ENCODE data around the gene SLC7A14. TPM values are rescaled to one million over a fixed set of nuclear protein-coding genes. Genes with fewer than 3 reads are reported as not detected.

Gene SLC7A14
- total RNA-seq, 1 donor from 2014 or later, result not detected

GRCh38 chr3:170563712-170564423 lies 22.0 kb downstream of the SLC7A14 start:
- intact Hi-C loops (cut with DNase I), result no loop called here
- Histone ChIP-seq H3K36me3 (no peaks in the 10 kb centered on the region), H3K27ac (no peak overlapping the region), H3K27me3 (no peaks in the 10 kb centered on the region), H3K9me3 (no peaks in the 10 kb centered on the region), H3K4me1 (no peaks in the 10 kb centered on the region), H3K4me3 (no peak overlapping the region)
- no peak for TF ChIP-seq CTCF (IDR thresholded peaks at IDR 0.05)
- DNase-seq (ENCODE audit: low spot score in 2 of 2), result no peak

- no peak for TF ChIP-seq CTCF (IDR thresholded peaks at IDR 0.05)
- no peak overlapping the region for H3K27ac ChIP-seq
- no peaks in the 10 kb centered on the region for H3K4me1 ChIP-seq
- no peaks in the 10 kb centered on the region for H3K36me3 ChIP-seq
- H3K27me3 ChIP-seq, result no peaks in the 10 kb centered on the region
- no peak overlapping the region for H3K4me3 ChIP-seq
- DNase-seq (ENCODE audit: low spot score in 2 of 2), result no peak
- intact Hi-C loops (cut with DNase I), result no loop called here
- H3K9me3 ChIP-seq, result no peaks in the 10 kb centered on the region
These were observed 23.8 kb downstream of the SLC7A14 start for GRCh38 chr3:170562080-170562479.

- H3K4me3 ChIP-seq, result no peak overlapping the region
- no peak overlapping the region for H3K27ac ChIP-seq
- no peaks in the 10 kb centered on the region for H3K27me3 ChIP-seq
- TF ChIP-seq CTCF (IDR thresholded peaks at IDR 0.05), result no peak
- intact Hi-C loops (cut with DNase I), result no loop called here
- H3K36me3 ChIP-seq, result no peaks in the 10 kb centered on the region
- H3K4me1 ChIP-seq, result no peaks in the 10 kb centered on the region
- DNase-seq (ENCODE audit: low spot score in 2 of 2), result no peak
- no peaks in the 10 kb centered on the region for H3K9me3 ChIP-seq
These were observed 25.0 kb downstream of the SLC7A14 start for GRCh38 chr3:170560717-170561382.

GRCh38 chr3:170560296-170560695 lies 25.6 kb downstream of the SLC7A14 start:
- no peak for TF ChIP-seq CTCF (IDR thresholded peaks at IDR 0.05)
- Histone ChIP-seq H3K27ac (no peak overlapping the region), H3K27me3 (no peaks in the 10 kb centered on the region), H3K4me1 (no peaks in the 10 kb centered on the region), H3K4me3 (no peak overlapping the region), H3K36me3 (no peaks in the 10 kb centered on the region), H3K9me3 (no peaks in the 10 kb centered on the region)
- no peak for DNase-seq (ENCODE audit: low spot score in 2 of 2)
- intact Hi-C loops (cut with DNase I), result no loop called here

GRCh38 chr3:170558427-170558826 lies 27.4 kb downstream of the SLC7A14 start:
- intact Hi-C loops (cut with DNase I), result no loop called here
- no peak for TF ChIP-seq CTCF (IDR thresholded peaks at IDR 0.05)
- Histone ChIP-seq H3K4me1 (no peaks in the 10 kb centered on the region), H3K36me3 (no peaks in the 10 kb centered on the region), H3K27me3 (no peaks in the 10 kb centered on the region), H3K9me3 (no peaks in the 10 kb centered on the region), H3K4me3 (no peak overlapping the region), H3K27ac (no peak overlapping the region)
- DNase-seq (ENCODE audit: low spot score in 2 of 2), result no peak
